ENCODE measurements around the gene MRPS18B. TPM values are rescaled to one million over a fixed set of nuclear protein-coding genes. Genes with fewer than 3 reads are reported as not detected.

Gene MRPS18B
- total and polyA plus RNA-seq, 2 of the 13 experiments (the other 11 are each of a cell fraction or from before 2014, with no cell fraction given) = 125 to 131 TPM

GRCh38 chr6:30655743-30656094 is 38.1 kb downstream of the MRPS18B start (continued):
- TF ChIP-seq ZNF333 (CRISPR knock-in tag; IDR thresholded peaks at IDR 0.05; ENCODE audit: borderline replicate concordance) (peak; percentile 84), KLF16 (CRISPR knock-in tag; IDR thresholded peaks at IDR 0.05) (no peak), POGK (CRISPR knock-in tag; conservative IDR thresholded peaks at IDR 0.05) (no peak), ZNF83 (CRISPR knock-in tag; IDR thresholded peaks at IDR 0.05; ENCODE audit: borderline replicate concordance) (no peak), ZNF17 (CRISPR knock-in tag; IDR thresholded peaks at IDR 0.05) (no peak), POGZ (CRISPR knock-in tag; IDR thresholded peaks at IDR 0.05) (peak; percentile 1; the same call in 1 of the 2 replicates), ARID4A (CRISPR knock-in tag; IDR thresholded peaks at IDR 0.05; ENCODE audit: borderline replicate concordance) (no peak), ASH2L (IDR thresholded peaks at IDR 0.05; ENCODE audit: insufficient read length, low read depth, low read length) (no peak), HOXA5 (CRISPR knock-in tag; IDR thresholded peaks at IDR 0.05) (no peak), HCFC1 (IDR thresholded peaks at IDR 0.05; ENCODE audit: low read depth, low read length) (no peak), ZFX (CRISPR knock-in tag; IDR thresholded peaks at IDR 0.05; ENCODE audit: low read depth) (no peak), SRF (IDR thresholded peaks at IDR 0.05; ENCODE audit: low read depth, low read length) (no peak), SIX1 (CRISPR knock-in tag; IDR thresholded peaks at IDR 0.05; ENCODE audit: borderline replicate concordance) (0 out of 2 replicates have a peak, but pooled peaks have one; percentile 4), SNAPC2 (CRISPR knock-in tag; IDR thresholded peaks at IDR 0.05) (no peak), ZSCAN5A (CRISPR knock-in tag; IDR thresholded peaks at IDR 0.05; ENCODE audit: borderline replicate concordance) (no peak), ZMYM3 (CRISPR knock-in tag; IDR thresholded peaks at IDR 0.05) (no peak)
- TF ChIP-seq, protein P1, sequence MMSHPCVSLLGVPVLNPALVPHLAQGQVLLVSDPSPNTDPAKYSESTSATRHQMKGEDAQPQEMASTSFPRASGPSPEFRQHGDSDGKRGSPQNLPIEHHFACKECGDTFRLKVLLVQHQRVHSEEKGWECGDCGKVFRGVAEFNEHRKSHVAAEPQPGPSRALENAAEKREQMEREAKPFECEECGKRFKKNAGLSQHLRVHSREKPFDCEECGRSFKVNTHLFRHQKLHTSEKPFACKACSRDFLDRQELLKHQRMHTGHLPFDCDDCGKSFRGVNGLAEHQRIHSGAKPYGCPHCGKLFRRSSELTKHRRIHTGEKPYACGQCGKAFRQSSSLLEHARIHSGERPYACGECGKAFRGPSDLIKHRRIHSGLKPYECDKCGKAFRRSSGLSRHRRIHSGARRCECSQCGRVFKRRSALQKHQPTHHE (CRISPR knock-in tag; IDR thresholded peaks at IDR 0.05; ENCODE audit: borderline replicate concordance) = 0 out of 2 replicates have a peak, but pooled peaks have one; percentile 25

All from HepG2 (cell line).